ENCODE results near the gene SNRPD1. TPM values are rescaled to one million over a fixed set of nuclear protein-coding genes. Genes with fewer than 3 reads are reported as not detected.

Gene SNRPD1
- total RNA-seq, 5 donors from 2014 or later (not counting 1 experiment from before 2014, with no cell fraction given) = 18.7 to 31.2 (median 30.7) TPM

Other genes starting within 250 kb of the SNRPD1 start
- 10 to 100 TPM; 24.5 to 32.6 (median 26.2) TPM for gene ESCO1, start 11.6 kb upstream of the SNRPD1 start, total RNA-seq
- 10 to 100 TPM; 33.1 to 42.4 (median 42.1) TPM for gene ABHD3, start 92.5 kb downstream of the SNRPD1 start, total RNA-seq
- 10 to 100 TPM; 23.5 to 46.1 (median 34.3) TPM for gene MIB1, start 128.5 kb downstream of the SNRPD1 start, total RNA-seq

Data from T-cell (primary cell).